ENCODE measurements around the gene CGB1. TPM values are rescaled to one million over a fixed set of nuclear protein-coding genes. Genes with fewer than 3 reads are reported as not detected.

The CGB1 gene
- total RNA-seq, 1 donor from 2014 or later: not detected

DNA sequence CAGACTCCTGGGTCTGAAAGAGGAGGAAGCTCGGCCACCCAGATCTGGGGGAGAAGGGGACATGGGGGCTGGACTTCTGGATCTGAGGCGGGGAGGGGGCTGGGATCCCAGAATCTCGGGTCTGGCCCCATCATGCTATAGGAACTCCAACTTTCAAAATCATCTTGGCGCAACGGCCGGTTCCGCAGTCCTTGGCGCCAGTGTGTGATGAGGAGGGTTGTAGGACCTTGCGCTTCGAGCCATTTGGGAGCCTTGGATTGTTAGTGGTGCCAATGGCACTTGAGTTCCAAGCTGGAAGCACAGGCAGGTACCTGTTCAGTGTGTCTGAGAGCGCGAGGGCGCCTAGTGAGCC lies 42.7 kb downstream of the CGB1 start:
- DNase-seq (ENCODE audit: low spot score): no peak

GRCh38 chr19:48993175-48994034 lies 43.3 kb downstream of the CGB1 start, which contains the start of the genes GYS1 and RUVBL2:
GYS1 (minus strand) TSS chr19:48993309; CDS start chr19:48993112, 197 bp downstream.
RUVBL2 (plus strand) TSS chr19:48993887; CDS start chr19:48993912, 25 bp downstream.
- DNase-seq (ENCODE audit: low spot score): peak; percentile 100

- peak; percentile 33 for DNase-seq (ENCODE audit: low spot score)
Observed at GRCh38 chr19:48992581-48993174, 44.0 kb downstream of the CGB1 start.

DNA sequence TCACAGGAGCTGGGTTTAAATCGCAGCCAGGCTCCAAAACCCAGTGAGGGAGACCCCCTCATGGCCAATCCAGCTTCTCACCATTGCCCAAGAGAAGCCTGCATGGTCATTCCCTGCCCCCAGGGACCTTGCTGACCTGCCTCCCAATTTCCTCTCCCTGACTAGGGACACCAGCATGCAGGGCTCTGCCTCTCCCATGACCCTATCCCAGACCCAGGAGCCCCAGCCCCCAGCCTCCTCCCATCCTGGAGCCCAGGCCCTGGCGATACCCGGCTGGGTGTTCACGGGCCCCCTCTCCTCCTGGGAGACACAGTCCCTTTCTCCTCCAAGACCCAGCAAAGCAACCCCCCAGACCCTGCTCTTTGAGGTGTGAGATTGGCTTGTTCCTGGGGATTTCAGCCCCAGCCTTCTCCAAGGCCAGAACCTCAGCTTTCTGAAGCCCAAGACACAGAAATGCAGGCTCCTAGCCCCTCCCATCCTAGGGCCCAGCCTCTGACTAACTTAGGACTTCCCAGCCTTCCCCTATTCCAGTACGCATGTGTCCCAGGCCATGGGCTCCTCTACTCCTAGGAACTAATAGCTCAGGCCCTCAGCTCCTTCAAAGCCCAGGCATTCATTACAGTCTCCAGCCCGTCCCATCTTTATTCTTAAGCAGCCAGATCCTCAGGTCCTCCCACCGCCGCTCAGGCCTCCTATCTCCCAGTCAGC lies 44.7 kb downstream of the CGB1 start:
- DNase-seq (ENCODE audit: low spot score): peak; percentile 90

DNA sequence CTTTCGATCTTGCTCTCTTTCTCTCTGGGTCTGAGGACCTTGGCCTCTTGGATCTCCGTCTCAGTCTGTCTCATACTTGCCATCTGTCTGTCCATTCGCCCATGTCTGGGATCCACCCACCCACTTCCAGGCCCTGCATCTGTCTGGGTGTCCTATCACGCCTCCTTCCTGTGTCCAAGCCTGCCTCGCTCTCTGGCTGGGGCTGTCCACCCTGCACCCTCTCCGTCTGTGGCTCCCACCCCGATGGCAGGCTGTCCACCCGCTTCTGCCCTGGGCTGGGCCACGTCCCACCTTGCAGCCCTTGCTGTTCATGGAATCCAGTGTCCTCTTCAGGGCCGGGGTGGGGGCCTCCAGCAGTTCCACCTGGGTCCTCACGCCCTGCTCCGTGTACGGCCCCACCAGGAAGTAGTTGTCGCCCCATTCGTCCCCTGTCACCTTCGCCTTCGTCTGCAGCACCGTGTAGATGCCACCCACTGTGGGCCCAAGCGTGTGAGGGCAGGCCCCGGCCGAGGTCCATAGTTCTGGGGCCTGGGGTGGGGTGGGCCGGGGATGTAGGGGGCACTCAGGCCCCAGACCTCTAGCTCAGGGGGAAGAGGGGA lies 45.6 kb downstream of the CGB1 start:
- no peak for DNase-seq (ENCODE audit: low spot score)

DNA sequence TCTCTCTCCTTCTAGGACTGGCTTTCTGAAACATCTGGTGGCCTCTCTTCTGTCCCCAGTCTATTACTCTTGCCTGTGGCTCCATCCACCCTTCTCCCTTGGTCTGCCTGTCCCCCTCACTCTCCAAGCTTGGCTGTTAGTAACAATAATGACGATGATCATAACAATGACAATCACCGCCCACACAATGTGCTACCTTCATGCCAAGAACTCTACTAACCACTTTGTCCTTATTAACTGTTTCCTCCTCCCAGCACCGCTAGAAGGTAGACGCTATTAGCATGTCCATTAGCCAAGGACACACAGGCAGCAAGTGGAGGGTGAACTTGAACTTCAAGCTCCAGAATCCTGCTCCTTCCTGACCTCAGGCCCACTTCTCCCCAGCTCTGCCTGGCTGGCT lies 46.3 kb downstream of the CGB1 start:
- DNase-seq (ENCODE audit: low spot score): no peak

- no peak for DNase-seq (ENCODE audit: low spot score)
Observed at GRCh38 chr19:48989701-48990291, 46.9 kb downstream of the CGB1 start.

DNA sequence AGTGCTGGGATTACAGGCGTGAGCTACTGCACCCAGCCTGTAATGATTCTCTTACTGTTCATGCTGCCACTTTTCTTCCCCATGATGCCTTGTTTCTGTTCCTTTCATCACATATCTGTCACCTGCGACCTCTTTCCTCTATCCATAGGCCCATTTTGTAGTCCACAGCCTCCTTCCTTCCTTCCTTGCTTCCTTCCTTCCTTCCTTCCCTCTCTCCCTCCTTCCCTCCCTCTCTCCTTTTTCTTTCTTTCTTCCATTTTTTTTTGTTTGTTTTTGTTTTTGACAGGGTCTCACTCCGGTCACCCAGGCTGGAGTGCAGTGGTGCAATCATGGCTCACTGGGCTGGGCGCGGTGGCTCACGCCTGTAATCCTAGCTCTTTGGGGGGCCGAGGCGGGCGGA lies 47.8 kb downstream of the CGB1 start:
- no peak for DNase-seq (ENCODE audit: low spot score)

DNA sequence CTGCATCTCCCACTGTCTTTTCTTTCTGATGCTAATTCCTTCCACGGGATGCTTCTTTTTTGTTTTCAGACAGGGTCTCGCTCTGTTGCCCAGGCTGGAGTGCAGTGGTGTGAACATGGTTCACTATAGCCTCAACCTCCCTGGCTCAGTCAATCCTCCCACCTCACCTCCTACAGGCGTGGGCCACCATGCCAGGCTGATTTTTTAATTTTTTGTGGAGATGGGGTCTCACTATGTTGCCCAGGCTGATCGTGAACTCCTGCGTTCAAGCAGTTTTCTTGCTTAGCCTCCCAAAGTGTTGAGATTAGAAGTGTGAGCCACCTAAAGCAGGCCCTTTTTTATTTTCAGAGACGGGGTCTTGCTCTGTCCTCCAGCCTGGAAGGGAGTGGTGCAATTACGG lies 48.4 kb downstream of the CGB1 start:
- DNase-seq (ENCODE audit: low spot score): no peak

DNA sequence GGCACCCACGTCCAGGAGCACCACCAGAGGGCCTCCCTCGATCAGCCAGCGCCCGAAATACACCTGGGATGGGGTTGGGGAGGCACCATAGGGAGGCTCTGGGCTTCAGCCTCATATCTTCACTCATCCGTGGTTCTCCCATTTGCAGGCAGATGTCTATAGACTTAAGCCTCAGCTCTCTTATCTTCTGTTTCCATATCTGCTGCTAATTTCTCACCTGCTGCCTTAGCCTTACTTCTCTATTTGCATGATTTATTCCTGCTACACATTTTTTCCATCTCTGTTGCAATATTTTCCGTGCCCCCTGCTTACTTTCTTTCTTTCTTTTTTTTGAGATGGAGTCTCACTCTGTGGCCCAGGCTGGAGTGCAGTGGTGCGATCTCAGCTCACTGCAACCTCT lies 49.4 kb downstream of the CGB1 start:
- DNase-seq (ENCODE audit: low spot score): no peak

- DNase-seq (ENCODE audit: low spot score): no peak
Observed at GRCh38 chr19:48986211-48986610, 50.5 kb downstream of the CGB1 start.

DNA sequence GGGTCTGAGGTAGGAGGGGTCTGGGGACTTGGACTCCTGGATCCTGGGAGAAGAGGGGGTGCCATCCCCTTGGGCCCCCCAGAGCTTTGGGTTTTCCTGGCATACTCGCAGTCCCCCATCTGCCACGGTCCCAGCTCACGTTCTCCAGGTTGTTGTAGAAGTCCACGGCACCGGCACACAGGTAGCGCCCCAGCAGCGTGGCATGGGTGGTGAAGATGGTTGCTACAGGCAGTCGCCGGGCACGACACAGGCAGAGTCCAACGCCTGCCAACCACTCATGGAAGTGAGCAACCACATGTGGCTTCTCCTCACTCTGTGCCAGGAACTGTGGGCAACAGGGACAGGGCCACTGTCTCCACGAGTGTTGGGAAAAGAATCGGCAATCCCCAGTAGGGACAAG lies 51.0 kb downstream of the CGB1 start:
- no peak for DNase-seq (ENCODE audit: low spot score)

Other genes with a start within 250 kb of the CGB1 start
- 11.1 TPM for gene BCAT2, start 225.9 kb downstream of the CGB1 start, total RNA-seq (ENCODE audit: insufficient read depth, low replicate concordance)
- 3.4 TPM for gene HSD17B14, start 200.4 kb downstream of the CGB1 start, total RNA-seq (ENCODE audit: insufficient read depth, low replicate concordance)
- 2.6 TPM for gene PLEKHA4, start 168.3 kb downstream of the CGB1 start, total RNA-seq (ENCODE audit: insufficient read depth, low replicate concordance)
- 138 TPM for gene PPP1R15A, start 164.5 kb downstream of the CGB1 start, total RNA-seq (ENCODE audit: insufficient read depth, low replicate concordance)
- gene TULP2, start 138.2 kb downstream of the CGB1 start, total RNA-seq (ENCODE audit: insufficient read depth, low replicate concordance): not detected
- gene NUCB1, start 136.6 kb downstream of the CGB1 start, total RNA-seq (ENCODE audit: insufficient read depth, low replicate concordance): 160 TPM
- not detected for gene DHDH, start 103.2 kb downstream of the CGB1 start, total RNA-seq (ENCODE audit: insufficient read depth, low replicate concordance)
- gene BAX, start 82.0 kb downstream of the CGB1 start, total RNA-seq (ENCODE audit: insufficient read depth, low replicate concordance): 59.9 TPM
- gene FTL, start 71.6 kb downstream of the CGB1 start, total RNA-seq (ENCODE audit: insufficient read depth, low replicate concordance): 2,219 TPM
- 46.9 TPM for gene GYS1, start 43.6 kb downstream of the CGB1 start, total RNA-seq (ENCODE audit: insufficient read depth, low replicate concordance)
- 47.2 TPM for gene RUVBL2, start 43.0 kb downstream of the CGB1 start, total RNA-seq (ENCODE audit: insufficient read depth, low replicate concordance)
- not detected for gene LHB, start 19.8 kb downstream of the CGB1 start, total RNA-seq (ENCODE audit: insufficient read depth, low replicate concordance)
- gene CGB3, start 12.6 kb downstream of the CGB1 start, total RNA-seq (ENCODE audit: insufficient read depth, low replicate concordance): not detected
- gene CGB2, start 5.0 kb downstream of the CGB1 start, total RNA-seq (ENCODE audit: insufficient read depth, low replicate concordance): 5.5 TPM
- gene CGB5, start 7.0 kb upstream of the CGB1 start, total RNA-seq (ENCODE audit: insufficient read depth, low replicate concordance): not detected
- not detected for gene CGB8, start 12.2 kb upstream of the CGB1 start, total RNA-seq (ENCODE audit: insufficient read depth, low replicate concordance)
- gene CGB7, start 20.9 kb upstream of the CGB1 start, total RNA-seq (ENCODE audit: insufficient read depth, low replicate concordance): not detected
- 4.1 TPM for gene NTF4, start 27.9 kb upstream of the CGB1 start, total RNA-seq (ENCODE audit: insufficient read depth, low replicate concordance)
- 0.72 TPM for gene KCNA7, start 35.8 kb upstream of the CGB1 start, total RNA-seq (ENCODE audit: insufficient read depth, low replicate concordance)
- gene SNRNP70, start 48.6 kb upstream of the CGB1 start, total RNA-seq (ENCODE audit: insufficient read depth, low replicate concordance): 143 TPM
- gene LIN7B, start 77.5 kb upstream of the CGB1 start, total RNA-seq (ENCODE audit: insufficient read depth, low replicate concordance): not detected
- not detected for gene C19orf73, start 82.2 kb upstream of the CGB1 start, total RNA-seq (ENCODE audit: insufficient read depth, low replicate concordance)
- 32.5 TPM for gene PPFIA3, start 82.6 kb upstream of the CGB1 start, total RNA-seq (ENCODE audit: insufficient read depth, low replicate concordance)
- gene HRC, start 118.5 kb upstream of the CGB1 start, total RNA-seq (ENCODE audit: insufficient read depth, low replicate concordance): 0.72 TPM
- gene TRPM4, start 120.9 kb upstream of the CGB1 start, total RNA-seq (ENCODE audit: insufficient read depth, low replicate concordance): 8.2 TPM